DOHH2 (cell line): ENCODE measurements around the gene ALX4.

Source experiments
- H3F3A ChIP-seq: fragments of 200-600 bp; sonication (generic), shearing (Covaris generic); 2 replicates; pipeline ENCODE4 v1.6.0; 2016; ENCODE audit warnings: antibody characterized with exemption, mild to moderate bottlenecking; ENCODE audit not compliant: control insufficient read depth, insufficient read depth
- H3K27ac ChIP-seq: fragments of 200-600 bp; sonication (generic); 2 replicates; pipeline ENCODE4 v1.5.1; 2014; ENCODE audit warnings: low read depth, mild to moderate bottlenecking, low read length, moderate library complexity
- H3K27me3 ChIP-seq: fragments of 200-600 bp; sonication (generic); 2 replicates; pipeline ENCODE4 v1.6.1; 2014; ENCODE audit warnings: mild to moderate bottlenecking, low read length, mixed read lengths; ENCODE audit not compliant: control insufficient read depth
- H3K36me3 ChIP-seq: fragments of 200-600 bp; sonication (generic); 2 replicates; pipeline ENCODE4 v1.6.1; 2014; ENCODE audit warnings: mild to moderate bottlenecking, low read length, moderate library complexity, mixed read lengths; ENCODE audit not compliant: control insufficient read depth
- H3K4me1 ChIP-seq: fragments of 200-600 bp; sonication (generic); 2 replicates; pipeline ENCODE4 v1.6.1; 2014; ENCODE audit warnings: mild to moderate bottlenecking, low read length, mixed read lengths; ENCODE audit not compliant: control insufficient read depth
- H3K4me2 ChIP-seq: fragments of 200-600 bp; sonication (generic); 2 replicates; pipeline ENCODE4 v1.6.0; 2014; ENCODE audit warnings: mild to moderate bottlenecking, low read length, moderate library complexity
- H3K4me3 ChIP-seq: fragments of 200-600 bp; sonication (generic); 2 replicates; pipeline ENCODE4 v1.5.1; 2014; ENCODE audit warnings: mild to moderate bottlenecking, low read length, mixed read lengths
- H3K79me2 ChIP-seq: fragments of 200-600 bp; sonication (generic); 2 replicates; pipeline ENCODE4 v1.6.1; 2014; ENCODE audit warnings: mild to moderate bottlenecking, low read length, mixed read lengths; ENCODE audit not compliant: control insufficient read depth
- H3K9me2 ChIP-seq: fragments of 200-600 bp; sonication (generic); replicated peaks from 2 replicates; pipeline ENCODE4 v1.6.1; 2014; ENCODE audit warnings: mild to moderate bottlenecking, low read length, mixed read lengths; ENCODE audit not compliant: control insufficient read depth
- H3K9me3 ChIP-seq: fragments of 200-600 bp; sonication (generic); 2 replicates; pipeline ENCODE4 v1.6.1; 2014; ENCODE audit warnings: antibody characterized with exemption, low read length, mixed read lengths; ENCODE audit not compliant: control insufficient read depth, insufficient read depth
- H4K20me1 ChIP-seq: fragments of 200-600 bp; sonication (generic); 2 replicates; pipeline ENCODE4 v1.6.0; 2014; ENCODE audit warnings: low read depth, mild to moderate bottlenecking, antibody characterized with exemption, low read length, moderate library complexity; ENCODE audit not compliant: control insufficient read depth, insufficient read depth
- CTCF ChIP-seq: fragments of 200-600 bp; sonication (generic); IDR thresholded peaks from one replicate; pipeline ENCODE4 v1.5.1; 2014; ENCODE audit warnings: antibody characterized with exemption, mild to moderate bottlenecking, low read depth, low read length; ENCODE audit not compliant: poor library complexity, severe bottlenecking
- EZH2phosphoT487 ChIP-seq: fragments of 200-600 bp; sonication (generic); IDR thresholded peaks from 2 replicates; pipeline ENCODE4 v1.6.1; 2017; ENCODE audit warnings: borderline replicate concordance, mild to moderate bottlenecking, antibody characterized with exemption, low read length, moderate library complexity, mixed read lengths

The ALX4 gene

GRCh38 chr11:44325698-44326097 lies 15.8 kb upstream of the ALX4 start:
- no peaks in the 10 kb centered on the region for H3K4me1 ChIP-seq
- H3F3A ChIP-seq: no peaks in the 10 kb centered on the region
- H3K4me2 ChIP-seq: no peak overlapping the region
- TF ChIP-seq EZH2phosphoT487 (no peak), CTCF (no peak)
- no peaks in the 10 kb centered on the region for H4K20me1 ChIP-seq
- H3K9me3 ChIP-seq: no peaks in the 10 kb centered on the region
- H3K79me2 ChIP-seq: no peaks in the 10 kb centered on the region
- no peaks in the 10 kb centered on the region for H3K9me2 ChIP-seq
- H3K36me3 ChIP-seq: no peaks in the 10 kb centered on the region
- peaks cover 46% of the 10 kb centered on the region for H3K27me3 ChIP-seq
- H3K27ac ChIP-seq: no peak overlapping the region
- no peak overlapping the region for H3K4me3 ChIP-seq

GRCh38 chr11:44324749-44325525 lies 15.0 kb upstream of the ALX4 start:
- no peak overlapping the region for H3K27ac ChIP-seq
- no peaks in the 10 kb centered on the region for H3K79me2 ChIP-seq
- no peaks in the 10 kb centered on the region for H3K36me3 ChIP-seq
- no peak overlapping the region for H3K4me2 ChIP-seq
- H3K4me3 ChIP-seq: no peak overlapping the region
- H3K27me3 ChIP-seq: peaks cover 52% of the 10 kb centered on the region
- H3K4me1 ChIP-seq: no peaks in the 10 kb centered on the region
- no peaks in the 10 kb centered on the region for H3K9me3 ChIP-seq
- H4K20me1 ChIP-seq: no peaks in the 10 kb centered on the region
- no peak for TF ChIP-seq CTCF
- TF ChIP-seq EZH2phosphoT487: no peak
- no peaks in the 10 kb centered on the region for H3F3A ChIP-seq
- H3K9me2 ChIP-seq: no peaks in the 10 kb centered on the region

- Histone ChIP-seq H3K79me2 (no peaks in the 10 kb centered on the region), H3F3A (no peaks in the 10 kb centered on the region), H3K4me3 (no peak overlapping the region), H4K20me1 (no peaks in the 10 kb centered on the region), H3K27me3 (peaks cover 52% of the 10 kb centered on the region), H3K27ac (no peak overlapping the region), H3K4me2 (no peak overlapping the region), H3K4me1 (no peaks in the 10 kb centered on the region), H3K36me3 (no peaks in the 10 kb centered on the region), H3K9me2 (no peaks in the 10 kb centered on the region), H3K9me3 (no peaks in the 10 kb centered on the region)
- TF ChIP-seq CTCF (no peak), EZH2phosphoT487 (no peak)
Observed at GRCh38 chr11:44324222-44324621, 14.3 kb upstream of the ALX4 start.
